GM12878 (cell line): ENCODE measurements around the gene HM13.
A peak's percentile ranks its signal among the peaks of the same experiment; 100 is the strongest.

Source experiments
- POLR2A ChIP-seq: IDR thresholded peaks from 2 replicates; pipeline ENCODE4 v1.6.1; 2011; ENCODE audit warnings: low read depth, mild to moderate bottlenecking, low read length
- RCOR1 ChIP-seq: conservative IDR thresholded peaks from 2 replicates; pipeline ENCODE4 v1.6.1; 2012; ENCODE audit warnings: low read depth, low read length, improper control_type of control experiment
- TF ChIP-seq, protein P1 (sequence below), 3 experiments: IDR thresholded peaks in 2 of 3; conservative IDR thresholded peaks in 1 of 3; 2 replicates each; pipeline ENCODE4 v1.5.1; 2011; ENCODE audit warnings: low read depth in 3 of 3, low read length in 3 of 3, mild to moderate bottlenecking in 3 of 3, control low read depth in 2 of 3, moderate library complexity in 2 of 3, inconsistent platforms in 1 of 3, mixed read lengths in 1 of 3; ENCODE audit not compliant: control insufficient read depth in 2 of 3, insufficient read depth in 1 of 3; ENCODE audit errors: extremely low read depth in 1 of 3
- TF ChIP-seq, protein P2 (sequence below): fragments of 450-650 bp; IDR thresholded peaks from 2 replicates; pipeline ENCODE4 v1.6.1; 2017; ENCODE audit warnings: mild to moderate bottlenecking

DNA sequence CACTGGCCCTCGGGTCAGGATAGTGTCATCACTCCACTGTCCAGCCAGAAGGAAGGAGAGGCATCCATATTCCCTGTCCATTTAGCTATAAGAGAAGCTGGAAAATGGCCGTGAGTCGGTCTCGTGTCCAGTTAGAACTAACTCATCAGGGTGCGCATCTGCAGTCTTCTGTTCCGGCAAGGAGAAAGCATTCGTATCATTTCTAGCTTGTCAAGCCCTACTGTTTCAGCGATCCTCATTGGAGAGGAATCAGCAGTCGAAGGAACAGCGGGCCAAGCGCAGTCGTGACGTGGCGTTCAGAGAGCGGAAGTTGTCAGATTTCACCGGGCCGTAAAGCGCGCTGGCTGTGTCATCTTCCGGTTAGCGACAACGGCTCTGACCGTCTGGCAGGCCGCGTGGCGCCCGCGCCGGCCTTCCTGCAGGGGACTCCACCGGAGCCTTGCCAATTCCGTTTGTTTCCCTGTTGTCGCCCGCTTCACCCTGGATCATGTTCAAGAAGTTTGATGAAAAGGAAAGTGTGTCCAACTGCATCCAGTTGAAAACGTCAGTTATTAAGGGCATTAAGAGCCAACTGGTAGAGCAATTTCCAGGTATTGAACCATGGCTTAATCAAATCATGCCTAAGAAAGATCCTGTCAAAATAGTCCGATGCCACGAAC lies 32.9 kb downstream of the HM13 start:
- peak; percentile 88 for TF ChIP-seq POLR2A
- TF ChIP-seq, protein P1, sequence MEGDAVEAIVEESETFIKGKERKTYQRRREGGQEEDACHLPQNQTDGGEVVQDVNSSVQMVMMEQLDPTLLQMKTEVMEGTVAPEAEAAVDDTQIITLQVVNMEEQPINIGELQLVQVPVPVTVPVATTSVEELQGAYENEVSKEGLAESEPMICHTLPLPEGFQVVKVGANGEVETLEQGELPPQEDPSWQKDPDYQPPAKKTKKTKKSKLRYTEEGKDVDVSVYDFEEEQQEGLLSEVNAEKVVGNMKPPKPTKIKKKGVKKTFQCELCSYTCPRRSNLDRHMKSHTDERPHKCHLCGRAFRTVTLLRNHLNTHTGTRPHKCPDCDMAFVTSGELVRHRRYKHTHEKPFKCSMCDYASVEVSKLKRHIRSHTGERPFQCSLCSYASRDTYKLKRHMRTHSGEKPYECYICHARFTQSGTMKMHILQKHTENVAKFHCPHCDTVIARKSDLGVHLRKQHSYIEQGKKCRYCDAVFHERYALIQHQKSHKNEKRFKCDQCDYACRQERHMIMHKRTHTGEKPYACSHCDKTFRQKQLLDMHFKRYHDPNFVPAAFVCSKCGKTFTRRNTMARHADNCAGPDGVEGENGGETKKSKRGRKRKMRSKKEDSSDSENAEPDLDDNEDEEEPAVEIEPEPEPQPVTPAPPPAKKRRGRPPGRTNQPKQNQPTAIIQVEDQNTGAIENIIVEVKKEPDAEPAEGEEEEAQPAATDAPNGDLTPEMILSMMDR (IDR thresholded peaks at IDR 0.05 in 2 of 3, conservative IDR thresholded peaks at IDR 0.05 in 1 of 3; ENCODE audit: control insufficient read depth in 2 of 3, extremely low read depth in 1 of 3, insufficient read depth in 1 of 3, low read depth in 3 of 3, low read length in 3 of 3) = no peak
- TF ChIP-seq, protein P2, sequence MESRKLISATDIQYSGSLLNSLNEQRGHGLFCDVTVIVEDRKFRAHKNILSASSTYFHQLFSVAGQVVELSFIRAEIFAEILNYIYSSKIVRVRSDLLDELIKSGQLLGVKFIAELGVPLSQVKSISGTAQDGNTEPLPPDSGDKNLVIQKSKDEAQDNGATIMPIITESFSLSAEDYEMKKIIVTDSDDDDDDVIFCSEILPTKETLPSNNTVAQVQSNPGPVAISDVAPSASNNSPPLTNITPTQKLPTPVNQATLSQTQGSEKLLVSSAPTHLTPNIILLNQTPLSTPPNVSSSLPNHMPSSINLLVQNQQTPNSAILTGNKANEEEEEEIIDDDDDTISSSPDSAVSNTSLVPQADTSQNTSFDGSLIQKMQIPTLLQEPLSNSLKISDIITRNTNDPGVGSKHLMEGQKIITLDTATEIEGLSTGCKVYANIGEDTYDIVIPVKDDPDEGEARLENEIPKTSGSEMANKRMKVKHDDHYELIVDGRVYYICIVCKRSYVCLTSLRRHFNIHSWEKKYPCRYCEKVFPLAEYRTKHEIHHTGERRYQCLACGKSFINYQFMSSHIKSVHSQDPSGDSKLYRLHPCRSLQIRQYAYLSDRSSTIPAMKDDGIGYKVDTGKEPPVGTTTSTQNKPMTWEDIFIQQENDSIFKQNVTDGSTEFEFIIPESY = no peak
- no peak for TF ChIP-seq RCOR1
